GM10248 (cell line): ENCODE data around the gene SLX9.

Experiments
- CTCF ChIA-PET: fragments of 300-600 bp; sonication (Branson Sonifier 250); formaldehyde crosslinking; extraction: SDS; loops from one replicate; lab custom pipeline; 2021; ENCODE audit warnings: antibody characterized with exemption; lab: Yijun Ruan, JAX
- POLR2A ChIA-PET: fragments of 350-650 bp; sonication (Branson Sonifier 250); formaldehyde crosslinking; extraction: SDS; loops from one replicate; lab custom pipeline; 2020; ENCODE audit warnings: antibody characterized with exemption; lab: Yijun Ruan, JAX
- DNase-seq: peaks from one replicate; pipeline ENCODE4 v3.0.0; 2012; ENCODE audit errors: extremely low spot score
- TF ChIP-seq, protein P1 (sequence below): IDR thresholded peaks from 2 replicates; pipeline ENCODE4 v1.5.1; 2012; ENCODE audit warnings: mild to moderate bottlenecking, low read depth; ENCODE audit errors: extremely low read depth, missing control alignments, control extremely low read depth

Gene SLX9

DNA sequence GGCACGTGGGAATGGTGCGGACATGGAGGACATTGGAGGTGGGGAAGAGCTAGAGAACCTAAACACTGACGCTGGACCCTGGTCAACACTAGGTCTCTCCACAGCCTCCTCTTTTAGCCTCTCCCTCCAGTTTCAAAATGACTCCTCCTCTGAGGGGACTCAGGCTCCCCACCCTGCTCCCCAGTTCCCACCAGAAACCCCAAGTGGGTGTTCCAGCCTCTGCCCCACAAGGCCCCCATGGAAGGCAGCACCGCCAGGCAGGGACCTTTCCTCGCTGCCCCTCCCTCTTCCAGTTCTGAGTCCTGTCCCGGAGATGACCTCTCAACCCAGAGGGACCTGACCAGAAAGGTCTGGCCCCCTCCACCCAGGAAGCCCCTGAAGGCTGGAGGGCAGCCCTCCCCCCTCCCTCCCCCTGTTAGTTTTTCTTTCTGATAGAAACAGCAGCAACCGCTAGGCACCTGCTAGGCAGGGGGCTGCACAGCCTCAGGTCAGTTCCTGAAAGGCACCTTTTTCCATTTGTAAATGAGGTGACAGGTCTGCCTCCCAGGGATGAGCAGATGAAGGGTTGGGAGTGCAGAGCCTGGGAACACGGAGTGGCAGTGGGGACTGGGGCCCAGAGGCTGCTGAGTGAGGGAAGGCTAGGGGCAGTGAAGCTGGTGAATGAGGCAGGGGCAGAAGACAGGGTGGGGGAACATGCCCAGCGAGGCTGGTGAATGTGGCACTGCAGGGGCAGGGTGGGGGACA lies 9.9 kb upstream of the SLX9 start:
- ChIA-PET CTCF (interaction anchor here (1.1 to 9.3 kb wide), 9 partner anchors 18 to 136 kb away, joined by 3 to 104 read pairs (median 5); partner anchors contain the start of gene PTTG1IP), POLR2A (no interaction called here)
- no peak for DNase-seq

DNA sequence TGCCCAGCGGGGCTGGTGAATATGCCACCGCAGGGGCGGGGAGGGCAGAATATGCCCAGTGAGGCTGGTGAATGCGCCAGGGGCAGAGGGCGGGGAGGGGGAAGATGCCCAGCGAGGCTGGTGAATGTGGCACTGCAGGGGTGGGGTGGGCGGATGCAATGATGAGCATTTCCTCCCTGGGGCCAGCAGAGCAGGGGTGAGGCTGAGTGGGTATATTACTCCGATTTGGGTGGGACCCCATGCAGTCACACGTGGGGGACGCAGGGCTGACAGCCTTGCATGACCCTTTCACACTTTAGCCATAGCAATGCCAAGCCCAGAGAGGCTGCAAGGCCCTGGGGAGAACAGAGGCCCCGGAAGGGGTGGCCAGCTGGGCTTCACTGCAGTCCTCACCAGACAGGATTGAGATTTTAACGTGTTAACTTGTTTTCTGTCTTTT lies 9.3 kb upstream of the SLX9 start:
- ChIA-PET CTCF (interaction anchor here (1.0 to 9.3 kb wide), 7 partner anchors 11 to 207 kb away, joined by 3 to 104 read pairs (median 7); partner anchors contain the start of gene PTTG1IP), POLR2A (no interaction called here)
- DNase-seq = no peak
- TF ChIP-seq, protein P1, sequence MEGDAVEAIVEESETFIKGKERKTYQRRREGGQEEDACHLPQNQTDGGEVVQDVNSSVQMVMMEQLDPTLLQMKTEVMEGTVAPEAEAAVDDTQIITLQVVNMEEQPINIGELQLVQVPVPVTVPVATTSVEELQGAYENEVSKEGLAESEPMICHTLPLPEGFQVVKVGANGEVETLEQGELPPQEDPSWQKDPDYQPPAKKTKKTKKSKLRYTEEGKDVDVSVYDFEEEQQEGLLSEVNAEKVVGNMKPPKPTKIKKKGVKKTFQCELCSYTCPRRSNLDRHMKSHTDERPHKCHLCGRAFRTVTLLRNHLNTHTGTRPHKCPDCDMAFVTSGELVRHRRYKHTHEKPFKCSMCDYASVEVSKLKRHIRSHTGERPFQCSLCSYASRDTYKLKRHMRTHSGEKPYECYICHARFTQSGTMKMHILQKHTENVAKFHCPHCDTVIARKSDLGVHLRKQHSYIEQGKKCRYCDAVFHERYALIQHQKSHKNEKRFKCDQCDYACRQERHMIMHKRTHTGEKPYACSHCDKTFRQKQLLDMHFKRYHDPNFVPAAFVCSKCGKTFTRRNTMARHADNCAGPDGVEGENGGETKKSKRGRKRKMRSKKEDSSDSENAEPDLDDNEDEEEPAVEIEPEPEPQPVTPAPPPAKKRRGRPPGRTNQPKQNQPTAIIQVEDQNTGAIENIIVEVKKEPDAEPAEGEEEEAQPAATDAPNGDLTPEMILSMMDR = no peak

More for the DNA sequence above, 9.9 kb upstream of the SLX9 start:
- TF ChIP-seq, protein P1 = no peak

DNA sequence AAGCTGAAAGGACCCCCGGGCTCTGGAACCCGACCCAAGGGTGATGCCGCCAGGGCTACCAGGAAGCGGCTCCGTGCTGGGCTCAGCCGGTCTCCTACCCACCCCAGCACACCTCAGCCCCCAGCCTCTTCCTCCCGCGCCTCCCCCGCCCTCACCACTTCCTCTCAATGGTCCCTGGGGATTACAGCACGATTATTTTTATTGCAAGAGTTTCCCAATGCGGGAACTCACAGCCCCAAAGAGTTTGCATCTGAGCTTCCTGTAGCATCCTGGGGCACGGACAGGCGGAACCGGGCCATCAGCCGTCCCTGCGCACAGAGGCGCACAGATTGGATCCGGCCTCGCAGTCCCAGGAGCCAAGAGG lies 8.7 kb upstream of the SLX9 start:
- no peak for DNase-seq
- CTCF ChIA-PET = interaction anchor here (1.0 to 9.3 kb wide), 9 partner anchors 12 to 207 kb away, joined by 3 to 104 read pairs (median 7); partner anchors contain the start of gene PTTG1IP
- POLR2A ChIA-PET = no interaction called here
- TF ChIP-seq, protein P1 = no peak

DNA sequence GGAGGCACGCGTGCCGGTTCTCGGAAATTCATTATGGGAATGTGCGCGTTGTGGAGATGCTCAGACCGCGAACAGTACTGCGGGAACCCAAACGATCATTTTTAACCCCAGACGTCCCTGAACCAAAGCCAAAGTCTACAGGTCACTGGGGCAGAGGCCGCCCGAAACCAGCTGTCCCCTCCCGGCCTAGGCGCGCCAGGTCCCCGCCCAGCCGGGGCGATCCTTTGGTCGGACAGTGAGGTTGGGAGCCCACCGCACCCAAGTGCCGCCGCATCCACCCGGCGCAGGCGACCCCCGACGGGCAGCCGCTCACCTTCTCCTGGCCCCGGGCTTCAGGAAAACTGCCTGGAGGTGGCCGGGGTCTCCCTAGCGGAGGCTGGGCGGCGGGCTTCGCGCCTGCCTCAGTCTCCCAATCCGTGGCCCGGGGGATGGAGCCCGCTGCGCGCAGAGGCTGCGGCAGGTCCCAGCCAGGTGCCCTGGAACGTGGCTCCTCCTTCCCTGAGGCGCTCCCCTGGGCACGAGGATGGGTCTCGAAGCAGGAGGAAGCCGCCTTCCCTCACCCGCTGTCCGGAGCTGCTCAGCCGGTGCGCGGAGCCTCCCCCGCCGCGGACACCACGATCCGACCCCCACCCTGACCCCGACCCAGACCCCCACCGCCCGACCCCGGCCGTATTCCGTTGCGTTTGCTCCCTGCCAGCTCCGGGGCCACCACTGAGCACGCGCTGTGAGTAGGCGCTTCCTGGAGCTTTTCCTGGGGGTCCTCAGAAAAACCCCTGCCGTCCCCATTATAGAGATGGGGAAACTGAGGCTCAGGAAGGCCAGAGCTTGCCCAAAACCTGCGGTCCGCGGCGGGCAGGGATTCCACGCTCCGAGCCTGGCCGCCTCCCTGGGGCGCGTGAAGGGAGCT lies 8.1 kb upstream of the SLX9 start:
- POLR2A ChIA-PET = no interaction called here
- CTCF ChIA-PET = interaction anchor here (0.6 to 9.3 kb wide), 23 partner anchors 9 to 209 kb away, joined by 3 to 104 read pairs (median 4); partner anchors contain the start of genes ITGB2, PTTG1IP and UBE2G2
- no peak for DNase-seq
- TF ChIP-seq, protein P1 = no peak

DNA sequence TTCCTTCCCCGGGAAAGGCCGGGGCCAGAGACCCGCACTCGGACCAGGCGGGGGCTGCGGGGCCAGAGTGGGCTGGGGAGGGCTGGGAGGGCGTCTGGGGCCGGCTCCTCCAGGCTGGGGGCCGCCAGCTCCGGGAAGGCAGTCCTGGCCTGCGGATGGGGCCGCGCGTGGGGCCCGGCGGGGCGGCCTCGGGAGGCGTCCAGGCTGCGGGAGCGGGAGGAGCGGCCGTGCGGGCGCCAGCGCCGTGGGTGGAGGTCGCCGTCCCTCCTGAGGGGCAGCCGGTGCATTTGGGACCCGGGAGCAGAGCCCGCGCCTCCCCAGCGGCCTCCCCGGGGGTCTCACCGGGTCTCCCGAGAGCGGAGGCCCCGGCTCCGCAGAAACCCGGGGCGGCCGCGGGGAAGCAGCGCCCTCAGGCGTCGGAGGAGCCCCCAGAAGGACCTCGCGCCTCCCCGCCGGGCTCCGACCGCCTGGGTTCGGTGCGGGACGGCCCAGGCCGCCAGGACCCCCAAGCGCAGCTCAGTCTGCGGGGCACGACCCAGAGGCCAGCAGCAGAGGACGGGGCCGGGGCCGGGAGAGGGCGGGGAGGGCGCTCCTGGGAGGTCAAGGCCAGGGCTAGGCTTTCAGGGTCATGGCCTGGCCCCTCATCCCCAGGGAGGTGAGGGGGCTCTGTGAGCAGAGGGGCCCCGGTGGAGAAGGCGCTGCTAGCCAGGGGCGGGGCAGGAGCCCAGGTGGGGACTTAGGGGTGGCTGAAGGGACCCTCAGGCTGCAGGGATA lies 7.2 kb upstream of the SLX9 start:
- peak; percentile 83 for DNase-seq
- CTCF ChIA-PET = interaction anchor here (0.6 to 9.3 kb wide), 24 partner anchors 8 to 208 kb away, joined by 3 to 104 read pairs (median 4); partner anchors contain the start of genes ITGB2, PTTG1IP and UBE2G2
- TF ChIP-seq, protein P1 = peak; percentile 81
- POLR2A ChIA-PET = interaction anchor here (0.6 kb wide), 1 partner anchor 20 kb away, joined by 4 read pairs; no protein-coding TSS in a partner anchor
